Measurements from ENCODE around the gene NES. TPM values are rescaled to one million over a fixed set of nuclear protein-coding genes. Genes with fewer than 3 reads are reported as not detected.
A peak's percentile ranks its signal among the peaks of the same experiment; 100 is the strongest.

The NES gene
- total RNA-seq, 1 experiment from 2014 or later = 168 TPM

GRCh38 chr1:156659661-156659987 lies 17.6 kb downstream of the NES start:
- no peak overlapping the region for H2BK120ac ChIP-seq (ENCODE audit: low read depth, low read length, poor library complexity, severe bottlenecking)
- H3K4me1 Mint-ChIP-seq = peaks cover 78 to 80% of the 10 kb centered on the region in 2 experiments
- H3K4me3 Mint-ChIP-seq = peak overlapping the region in 1 of 2 experiments; percentile 21; a peak in 2 of 5 replicates
- no peak overlapping the region for H4K8ac ChIP-seq (replicated peaks; ENCODE audit: insufficient read length, low read depth, low read length)
- H2AFZ ChIP-seq (ENCODE audit: low read length) = no peak overlapping the region
- no peaks in the 10 kb centered on the region for H3K9me3 Mint-ChIP-seq
- H3K79me2 ChIP-seq (ENCODE audit: insufficient read depth, low read length) = no peaks in the 10 kb centered on the region
- no peaks in the 10 kb centered on the region for H3K79me1 ChIP-seq (ENCODE audit: insufficient read depth, low read depth, low read length, poor library complexity, severe bottlenecking)
- H3K56ac ChIP-seq (ENCODE audit: insufficient read length, low read depth, low read length) = no peak overlapping the region
- H2AK5ac ChIP-seq (ENCODE audit: insufficient read length, low read length) = no peak overlapping the region
- H4K91ac ChIP-seq (ENCODE audit: insufficient read length, low read depth, low read length) = no peak overlapping the region
- H3K27ac Mint-ChIP-seq = peak overlapping the region in 1 of 3 experiments; percentile 81; a peak in 1 of 7 replicates
- H3K9ac ChIP-seq (ENCODE audit: extremely low read depth, insufficient read length, low read length) = no peak overlapping the region
- H3K36me3 Mint-ChIP-seq (ENCODE audit: insufficient read depth in 1 of 3, low read depth in 3 of 3) = no peaks in the 10 kb centered on the region
- H3K4me2 ChIP-seq (ENCODE audit: insufficient read depth, insufficient read length, low read length) = no peak overlapping the region
- no peak overlapping the region for H2BK15ac ChIP-seq (ENCODE audit: low read depth, low read length)
- H2BK20ac ChIP-seq (ENCODE audit: low read depth, low read length, poor library complexity, severe bottlenecking) = no peak overlapping the region
- H3K18ac ChIP-seq (ENCODE audit: insufficient read length, low read depth, low read length) = no peak overlapping the region
- no peak overlapping the region for H4K5ac ChIP-seq (ENCODE audit: insufficient read length, low read depth, low read length)
- H3K27me3 ChIP-seq (ENCODE audit: insufficient read depth, low read length) = no peaks in the 10 kb centered on the region; the same call in 1 of the 2 replicates
- TF ChIP-seq, protein P1, sequence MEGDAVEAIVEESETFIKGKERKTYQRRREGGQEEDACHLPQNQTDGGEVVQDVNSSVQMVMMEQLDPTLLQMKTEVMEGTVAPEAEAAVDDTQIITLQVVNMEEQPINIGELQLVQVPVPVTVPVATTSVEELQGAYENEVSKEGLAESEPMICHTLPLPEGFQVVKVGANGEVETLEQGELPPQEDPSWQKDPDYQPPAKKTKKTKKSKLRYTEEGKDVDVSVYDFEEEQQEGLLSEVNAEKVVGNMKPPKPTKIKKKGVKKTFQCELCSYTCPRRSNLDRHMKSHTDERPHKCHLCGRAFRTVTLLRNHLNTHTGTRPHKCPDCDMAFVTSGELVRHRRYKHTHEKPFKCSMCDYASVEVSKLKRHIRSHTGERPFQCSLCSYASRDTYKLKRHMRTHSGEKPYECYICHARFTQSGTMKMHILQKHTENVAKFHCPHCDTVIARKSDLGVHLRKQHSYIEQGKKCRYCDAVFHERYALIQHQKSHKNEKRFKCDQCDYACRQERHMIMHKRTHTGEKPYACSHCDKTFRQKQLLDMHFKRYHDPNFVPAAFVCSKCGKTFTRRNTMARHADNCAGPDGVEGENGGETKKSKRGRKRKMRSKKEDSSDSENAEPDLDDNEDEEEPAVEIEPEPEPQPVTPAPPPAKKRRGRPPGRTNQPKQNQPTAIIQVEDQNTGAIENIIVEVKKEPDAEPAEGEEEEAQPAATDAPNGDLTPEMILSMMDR (conservative IDR thresholded peaks at IDR 0.05) = no peak
- peaks cover 50% of the 10 kb centered on the region for H3K27me3 Mint-ChIP-seq (ENCODE audit: low read depth)
- H3K9me3 ChIP-seq (ENCODE audit: control insufficient read depth, low read depth, low read length) = no peaks in the 10 kb centered on the region
- H4K20me1 ChIP-seq (ENCODE audit: control insufficient read depth, insufficient read depth, insufficient read length) = no peaks in the 10 kb centered on the region
- no peak overlapping the region for H3K4ac ChIP-seq (ENCODE audit: low read depth, low read length)
- DNase-seq = no peak
- WGBS (ENCODE audit: extremely low coverage, insufficient read length, low lambda C conversion rate) = no CpG with 5 or more reads among the region's 6 CpGs
- H3T11ph ChIP-seq (ENCODE audit: low read length) = no peak overlapping the region
- H2BK5ac ChIP-seq (ENCODE audit: insufficient read length, low read length) = no peak overlapping the region
- no peak overlapping the region for H2BK12ac ChIP-seq (ENCODE audit: insufficient read length, low read depth, low read length)
- no peak overlapping the region for H3K27ac ChIP-seq (ENCODE audit: insufficient read length, low read depth, low read length)
- peaks cover 15% of the 10 kb centered on the region; the same call in 1 of the 2 replicates for H3K4me1 ChIP-seq (ENCODE audit: insufficient read depth, low read length)
- H3K14ac ChIP-seq (ENCODE audit: insufficient read depth, low read length) = no peak overlapping the region
- H3K23ac ChIP-seq (ENCODE audit: insufficient read length, low read depth, low read length) = no peak overlapping the region
- H3K23me2 ChIP-seq (ENCODE audit: insufficient read length, low read depth, low read length, poor library complexity, severe bottlenecking) = peaks cover 10% of the 10 kb centered on the region

Measured in H9 (cell line).